Measurements from ENCODE around the gene DPRX.

The DPRX gene

GRCh38 chr19:53624771-53625545 lies 6.8 kb upstream of the DPRX start:
- no peak overlapping the region for H3K4me3 ChIP-seq (ENCODE audit: low read length)
- TF ChIP-seq, protein P1, sequence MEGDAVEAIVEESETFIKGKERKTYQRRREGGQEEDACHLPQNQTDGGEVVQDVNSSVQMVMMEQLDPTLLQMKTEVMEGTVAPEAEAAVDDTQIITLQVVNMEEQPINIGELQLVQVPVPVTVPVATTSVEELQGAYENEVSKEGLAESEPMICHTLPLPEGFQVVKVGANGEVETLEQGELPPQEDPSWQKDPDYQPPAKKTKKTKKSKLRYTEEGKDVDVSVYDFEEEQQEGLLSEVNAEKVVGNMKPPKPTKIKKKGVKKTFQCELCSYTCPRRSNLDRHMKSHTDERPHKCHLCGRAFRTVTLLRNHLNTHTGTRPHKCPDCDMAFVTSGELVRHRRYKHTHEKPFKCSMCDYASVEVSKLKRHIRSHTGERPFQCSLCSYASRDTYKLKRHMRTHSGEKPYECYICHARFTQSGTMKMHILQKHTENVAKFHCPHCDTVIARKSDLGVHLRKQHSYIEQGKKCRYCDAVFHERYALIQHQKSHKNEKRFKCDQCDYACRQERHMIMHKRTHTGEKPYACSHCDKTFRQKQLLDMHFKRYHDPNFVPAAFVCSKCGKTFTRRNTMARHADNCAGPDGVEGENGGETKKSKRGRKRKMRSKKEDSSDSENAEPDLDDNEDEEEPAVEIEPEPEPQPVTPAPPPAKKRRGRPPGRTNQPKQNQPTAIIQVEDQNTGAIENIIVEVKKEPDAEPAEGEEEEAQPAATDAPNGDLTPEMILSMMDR (conservative IDR thresholded peaks at IDR 0.05; ENCODE audit: low read length): no peak

DNA sequence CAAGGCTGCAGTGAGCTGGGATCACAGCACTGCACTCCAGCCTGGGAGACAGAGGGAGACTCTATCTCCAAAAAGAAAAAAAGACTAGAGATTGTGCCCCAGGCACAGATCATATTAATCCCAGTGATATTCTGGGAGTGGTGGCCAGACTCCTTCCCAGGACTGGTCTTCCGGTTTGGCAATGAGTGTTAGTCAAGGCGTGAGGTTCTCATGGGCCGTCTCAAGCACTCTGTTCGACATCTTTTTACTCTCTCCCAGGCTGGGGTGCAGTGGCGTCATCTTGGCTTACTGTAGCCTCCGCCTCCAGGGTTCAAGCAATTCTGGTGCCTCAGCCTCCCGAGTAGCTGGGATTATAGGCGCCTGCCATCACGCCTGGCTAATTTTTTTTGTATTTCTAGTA lies 5.3 kb upstream of the DPRX start:
- no peak for DNase-seq (ENCODE audit: low read depth)
- no peak overlapping the region for H3K4me3 ChIP-seq (ENCODE audit: low read length)
- TF ChIP-seq, protein P1 (conservative IDR thresholded peaks at IDR 0.05; ENCODE audit: low read length): no peak

More at GRCh38 chr19:53624771-53625545, 6.8 kb upstream of the DPRX start:
- no peak for DNase-seq (ENCODE audit: low read depth)

- TF ChIP-seq, protein P1 (conservative IDR thresholded peaks at IDR 0.05; ENCODE audit: low read length): no peak
- no peak for DNase-seq (ENCODE audit: low read depth)
- H3K4me3 ChIP-seq (ENCODE audit: low read length): no peak overlapping the region
Observed at GRCh38 chr19:53626976-53627375, 4.8 kb upstream of the DPRX start.

- no peak overlapping the region for H3K4me3 ChIP-seq (ENCODE audit: low read length)
- no peak for DNase-seq (ENCODE audit: low read depth)
- TF ChIP-seq, protein P1 (conservative IDR thresholded peaks at IDR 0.05; ENCODE audit: low read length): no peak
Observed at GRCh38 chr19:53634768-53635167, 3.0 kb downstream of the DPRX start.

- no peak overlapping the region for H3K4me3 ChIP-seq (ENCODE audit: low read length)
- DNase-seq (ENCODE audit: low read depth): no peak
- TF ChIP-seq, protein P1 (conservative IDR thresholded peaks at IDR 0.05; ENCODE audit: low read length): no peak
Observed at GRCh38 chr19:53639471-53639870, 7.7 kb downstream of the DPRX start.

- H3K4me3 ChIP-seq (ENCODE audit: low read length): no peak overlapping the region
- no peak for DNase-seq (ENCODE audit: low read depth)
- TF ChIP-seq, protein P1 (conservative IDR thresholded peaks at IDR 0.05; ENCODE audit: low read length): no peak
Observed at GRCh38 chr19:53642381-53643099, 10.7 kb downstream of the DPRX start.
